Heart left ventricle (tissue), 16 donors: ENCODE results near the gene MACROD1. TPM values are rescaled to one million over a fixed set of nuclear protein-coding genes. Genes with fewer than 3 reads are reported as not detected.
A peak's percentile ranks its signal among the peaks of the same experiment; 100 is the strongest.

Experiments
- ATAC-seq, 4 donors: fragments of 200-7000 bp; cut with Tn5 transposase; one replicate each; pipeline ENCODE4 v1.9.1; 2020 to 2022; ENCODE audit warnings: moderate library complexity in 4 of 4, mild to moderate bottlenecking in 3 of 4, moderate number of reproducible peaks in 1 of 4
- DNase-seq, 5 donors: peaks; one replicate each; pipeline ENCODE4 v3.0.0-alpha.2; 2020
- H3K27ac ChIP-seq, 12 donors: fragments of 200-600 bp; sonication (generic) in 4 of 12; one replicate each; pipeline versions ENCODE4 v1.5.0 to v1.8.0; 2016 to 2022; ENCODE audit warnings: mild to moderate bottlenecking in 2 of 12
- H3K27me3 ChIP-seq, 9 donors: fragments of 200-600 bp; sonication (generic) in 2 of 9; one replicate each; pipeline versions ENCODE4 v1.5.1 to v1.8.0; 2016 to 2022; ENCODE audit warnings: mild to moderate bottlenecking in 3 of 9
- H3K36me3 ChIP-seq, 9 donors: fragments of 200-600 bp; sonication (generic) in 2 of 9; one replicate each; pipeline versions ENCODE4 v1.5.0 to v1.8.0; 2018 to 2022; ENCODE audit warnings: mild to moderate bottlenecking in 2 of 9
- H3K4me1 ChIP-seq, 12 donors: fragments of 200-600 bp; sonication (generic) in 4 of 12; one replicate each; pipeline versions ENCODE4 v1.5.0 to v1.8.0; 2016 to 2022; ENCODE audit warnings: mild to moderate bottlenecking in 3 of 12
- H3K4me3 ChIP-seq, 12 donors: fragments of 200-600 bp; sonication (generic) in 4 of 12; one replicate each; pipeline versions ENCODE4 v1.5.0 to v1.8.0; 2017 to 2022; ENCODE audit warnings: mild to moderate bottlenecking in 9 of 12, moderate library complexity in 4 of 12
- H3K9me3 ChIP-seq, 12 donors: fragments of 200-600 bp; sonication (generic) in 4 of 12; one replicate each; pipeline versions ENCODE4 v1.5.0 to v1.8.0; 2016 to 2022; ENCODE audit warnings: mild to moderate bottlenecking in 1 of 12
- CTCF ChIP-seq, 12 donors: fragments of 200-600 bp; sonication (generic) in 4 of 12; IDR thresholded peaks; one replicate each; pipeline versions ENCODE4 v1.5.0 to v1.8.0; 2018 to 2022; ENCODE audit warnings: antibody characterized with exemption in 12 of 12, mild to moderate bottlenecking in 5 of 12
- POLR2A ChIP-seq, 2 donors: fragments of 450-650 bp; IDR thresholded peaks; one replicate each; pipeline ENCODE4 v1.6.1; 2017; ENCODE audit warnings: antibody characterized with exemption in 2 of 2, mild to moderate bottlenecking in 2 of 2, moderate library complexity in 2 of 2
- WGBS, 4 donors: extraction: QIAGEN DNeasy Blood & Tissue Kit in 2 of 4; methylation state at CpG; one replicate each; pipeline versions ENCODE4 v1.1.5 to v1.1.7; 2013 to 2018; 5-methylcytosine and 5-hydroxymethylcytosine counted together
- intact Hi-C, 10 donors: fragments of 100-400 bp; cut with DNase I; formaldehyde crosslinking; loops; one replicate each; pipeline versions ENCODE4 v1.11.1 to v1.14.2; 2022
- polyA plus RNA-seq, 2 donors: library from polyadenylated mRNA; stranded (reverse); fragments of 200-250 nt; gene quantifications; one replicate each; pipeline ENCODE4 v1.2.3, GENCODE V29; 2013
- total RNA-seq, 9 donors: library from RNA; depleted of rRNA in 2 of 9; stranded (reverse); fragments of >200 nt in 2 of 9; fragmentation: NEBNext Ultra II Directional in 3 of 9; extraction: Animal tissue kit (Norgen Biotek cat#: 25700) in 3 of 9; gene quantifications; one replicate each; pipeline versions ENCODE4 v1.1.0 to v1.2.4, GENCODE V29; 2016 to 2023
- donor health status: ischemic (EF 13 %, LVEDD 7.1; RV severe dilation, severe dysfunction).
- donor health status: healthy with polysubstance abuse.
- donor health status: DM: no; HTN: yes; CAD: no.
- donor health status: DM: no; HTN: no; CAD: no.
- donor health status: ischemic (EF 25% LVEDD 6.9; RV normal size, moderate dysfunction).
- donor health status: ischemic (EF 25% LVEDD 5.7; RV mildly dilated, moderate dysfunction).
- donor health status: healthy.
- donor health status: DM: yes; HTN: yes; CAD: no.
- donor health status: ischemic (EF 35%, LVEDD 5.7; RV mildly dilated, moderate dysfunction).
- donor health status: nonischemic (EF 11% LVEDD 7.7; RV severe dilation, severe dysfunction).
- donor health status: DM: yes; HTN: yes; CAD: no.
- donor health status: PGD.
- donor health status: ischemic (EF 29% LVEDD 5.4; RV normal size, mild dysfunction).
- donor health status: nonischemic (EF 23%, LVEDD 6.1; RV moderate dilation, normal function).

MACROD1 gene
- total and polyA plus RNA-seq, 11 donors = 48.9 to 287 (median 116) TPM

- intact Hi-C loops = loop anchor here in 1 of 10 donors (2.0 kb wide), 1 partner anchor 43 kb away; no protein-coding TSS in a partner anchor
- 38 to 41% (median 39%) methylated on average over 16 to 17 of the region's 17 CpGs for WGBS, 4 donors
- Histone ChIP-seq H3K36me3 (peaks cover 0 to 2% (median 0%) of the 10 kb centered on the region in 9 donors), H3K4me3 (peak overlapping the region in 9 of 12 donors; percentile 17 to 52 (median 39)), H3K27me3 (no peaks in the 10 kb centered on the region), H3K4me1 (peaks cover 5 to 52% (median 43%) of the 10 kb centered on the region in 12 donors), H3K27ac (peak overlapping the region; percentile 69 to 93 (median 82)), H3K9me3 (no peaks in the 10 kb centered on the region)
- peak; percentile 93 to 97 (median 94) for DNase-seq
- peak; percentile 73 to 78 (median 74) for ATAC-seq
- no peak for TF ChIP-seq CTCF (IDR thresholded peaks at IDR 0.05)
- TF ChIP-seq POLR2A (IDR thresholded peaks at IDR 0.05) = peak; percentile 87 to 95
These were observed 15.8 kb upstream of the MACROD1 start for GRCh38 chr11:64181506-64182411.

GRCh38 chr11:64180891-64181290 is 15.0 kb upstream of the MACROD1 start:
- Histone ChIP-seq H3K27me3 (no peaks in the 10 kb centered on the region), H3K27ac (peak overlapping the region; percentile 69 to 93 (median 82)), H3K4me3 (peak overlapping the region in 10 of 12 donors; percentile 4 to 52 (median 36)), H3K9me3 (no peaks in the 10 kb centered on the region), H3K4me1 (peaks cover 5 to 51% (median 42%) of the 10 kb centered on the region in 12 donors), H3K36me3 (peaks cover 0 to 2% (median 0%) of the 10 kb centered on the region in 9 donors)
- ATAC-seq (no peak), DNase-seq (no peak)
- 41 to 51% (median 47%) methylated on average over 5 of the region's 5 CpGs for WGBS, 4 donors
- TF ChIP-seq CTCF (IDR thresholded peaks at IDR 0.05) (no peak), POLR2A (IDR thresholded peaks at IDR 0.05) (no peak)
- intact Hi-C loops = loop anchor here in 1 of 10 donors (2.0 kb wide), 1 partner anchor 44 kb away; no protein-coding TSS in a partner anchor

- Histone ChIP-seq H3K9me3 (peaks cover 0 to under 1% (median 0%) of the 10 kb centered on the region in 12 donors), H3K27ac (no peak overlapping the region), H3K36me3 (peaks cover 0 to 2% (median 0%) of the 10 kb centered on the region in 9 donors), H3K27me3 (no peaks in the 10 kb centered on the region), H3K4me1 (peaks cover 5 to 40% (median 32%) of the 10 kb centered on the region in 12 donors), H3K4me3 (no peak overlapping the region)
- DNase-seq = no peak
- 87 to 98% (median 97%) methylated on average over 11 to 12 of the region's 12 CpGs for WGBS, 4 donors
- intact Hi-C loops = no loop called here
- no peak for ATAC-seq
- TF ChIP-seq CTCF (IDR thresholded peaks at IDR 0.05) (no peak), POLR2A (IDR thresholded peaks at IDR 0.05) (no peak)
These were observed 13.2 kb upstream of the MACROD1 start for GRCh38 chr11:64178951-64179639.
